H1 (cell line): ENCODE results near the gene TOR4A. TPM values are rescaled to one million over a fixed set of nuclear protein-coding genes. Genes with fewer than 3 reads are reported as not detected.
A peak's percentile ranks its signal among the peaks of the same experiment; 100 is the strongest.

Experiments
- CTCF ChIA-PET: fragments of 300-600 bp; sonication (Branson Sonifier 250); formaldehyde crosslinking; loops from one replicate; lab custom pipeline; 2021; ENCODE audit not compliant: partially characterized antibody; lab: Charles Lee
- POLR2A ChIA-PET: fragments of 300-600 bp; sonication (Branson Sonifier 250); formaldehyde crosslinking; loops from one replicate; lab custom pipeline; 2021; ENCODE audit warnings: inconsistent platforms; ENCODE audit not compliant: partially characterized antibody; lab: Charles Lee
- DNase-seq, 2 experiments: peaks; one replicate each; pipeline versions ENCODE4 v3.0.0 to v3.0.0-alpha.2; 2010 to 2022; ENCODE audit warnings: low spot score in 2 of 2, low read depth in 1 of 2, mixed read lengths in 1 of 2
- FAIRE-seq: peaks from 2 replicates; lab custom pipeline; 2011; peaks lifted over from hg19 to GRCh38; lab: Jason Lieb, UNC
- H2AFZ ChIP-seq: 2 replicates; pipeline ENCODE4 v1.8.1; 2012; ENCODE audit warnings: low read length, inconsistent platforms
- H2AK5ac ChIP-seq: 2 replicates; pipeline ENCODE4 v1.6.1; 2013; ENCODE audit warnings: low read depth, low read length
- H2BK120ac ChIP-seq: replicated peaks from 2 replicates; pipeline ENCODE3; 2013; ENCODE audit warnings: low read depth, low read length, inconsistent platforms
- H2BK12ac ChIP-seq: 2 replicates; pipeline ENCODE4 v1.6.1; 2013; ENCODE audit warnings: low read depth, low read length
- H2BK15ac ChIP-seq: 2 replicates; pipeline ENCODE4 v1.6.1; 2013; ENCODE audit warnings: low read length
- H2BK20ac ChIP-seq: 2 replicates; pipeline ENCODE4 v1.6.1; 2013; ENCODE audit warnings: low read length
- H2BK5ac ChIP-seq: 2 replicates; pipeline ENCODE4 v1.6.1; 2013; ENCODE audit warnings: low read depth, low read length
- H3K14ac ChIP-seq: 2 replicates; pipeline ENCODE4 v1.6.1; 2013; ENCODE audit warnings: inconsistent platforms; ENCODE audit not compliant: insufficient read length
- H3K18ac ChIP-seq: 2 replicates; pipeline ENCODE4 v1.6.1; 2013; ENCODE audit warnings: low read length; ENCODE audit errors: extremely low read depth
- H3K23ac ChIP-seq: 2 replicates; pipeline ENCODE4 v1.6.1; 2013; ENCODE audit warnings: inconsistent platforms; ENCODE audit not compliant: insufficient read length
- H3K23me2 ChIP-seq: 2 replicates; pipeline ENCODE4 v1.6.1; 2013; ENCODE audit warnings: low read depth, low read length
- H3K27ac ChIP-seq: 2 replicates; pipeline ENCODE4 v1.6.1; 2011; ENCODE audit warnings: low read depth, low read length, inconsistent platforms
- H3K27me3 ChIP-seq, 4 experiments: replicated peaks in 1 of 4; 1 replicate in 1 of 4; 2 replicates in 3 of 4; pipeline versions ENCODE4 v1.6.1 to v1.8.1; 2011 to 2013; ENCODE audit warnings: low read length in 3 of 4, mild to moderate bottlenecking in 3 of 4, inconsistent platforms in 2 of 4, mixed read lengths in 2 of 4, moderate library complexity in 1 of 4; ENCODE audit not compliant: control insufficient read depth in 3 of 4, insufficient read depth in 3 of 4; ENCODE audit errors: extremely low read depth in 1 of 4
- H3K36me3 ChIP-seq, 4 experiments: 2 replicates each; pipeline versions ENCODE4 v1.6.1 to v1.8.1; 2011 to 2013; ENCODE audit warnings: mild to moderate bottlenecking in 4 of 4, low read length in 3 of 4, moderate library complexity in 2 of 4, control low read depth in 1 of 4, inconsistent platforms in 1 of 4; ENCODE audit not compliant: insufficient read depth in 4 of 4, control insufficient read depth in 2 of 4
- H3K4ac ChIP-seq: replicated peaks from 2 replicates; pipeline ENCODE3; 2013; ENCODE audit warnings: low read length, low read depth, mixed read lengths, inconsistent platforms; ENCODE audit not compliant: insufficient read length
- H3K4me1 ChIP-seq, 4 experiments: replicated peaks in 1 of 4; 1 replicate in 1 of 4; 2 replicates in 3 of 4; pipeline versions ENCODE4 v1.6.1 to v1.8.1; 2011 to 2013; ENCODE audit warnings: low read length in 3 of 4, inconsistent platforms in 2 of 4, mixed read lengths in 1 of 4; ENCODE audit not compliant: insufficient read depth in 4 of 4, control insufficient read depth in 3 of 4
- H3K4me2 ChIP-seq, 2 experiments: 2 replicates each; pipeline versions ENCODE4 v1.6.1 to v1.8.1; 2011 to 2013; ENCODE audit warnings: low read depth in 2 of 2, low read length in 2 of 2, control low read depth in 1 of 2, inconsistent platforms in 1 of 2, mild to moderate bottlenecking in 1 of 2; ENCODE audit not compliant: insufficient read depth in 1 of 2
- H3K4me3 ChIP-seq, 4 experiments: fragments of 200-600, 300-600 bp in 1 of 4; sonication (generic), shearing (Covaris generic), sonication (Bioruptor Twin) in 1 of 4; 2 replicates each; pipeline versions ENCODE4 v1.5.1 to v1.8.1; 2011 to 2016; ENCODE audit warnings: low read length in 4 of 4, low read depth in 3 of 4, control low read depth in 2 of 4, inconsistent platforms in 2 of 4, mild to moderate bottlenecking in 2 of 4, mixed read lengths in 1 of 4, moderate library complexity in 1 of 4; ENCODE audit not compliant: insufficient read depth in 2 of 4; ENCODE audit errors: extremely low read depth in 1 of 4
- H3K56ac ChIP-seq: replicated peaks from 2 replicates; pipeline ENCODE3; 2013; ENCODE audit warnings: low read depth, mild to moderate bottlenecking, mixed read lengths, low read length, inconsistent platforms; ENCODE audit not compliant: insufficient read length
- H3K79me1 ChIP-seq: 2 replicates; pipeline ENCODE4 v1.6.1; 2013; ENCODE audit warnings: low read depth, low read length, control low read depth
- H3K79me2 ChIP-seq, 2 experiments: 2 replicates each; pipeline versions ENCODE4 v1.6.1 to v1.8.1; 2012 to 2013; ENCODE audit warnings: low read length in 2 of 2, mild to moderate bottlenecking in 2 of 2, inconsistent platforms in 1 of 2; ENCODE audit not compliant: insufficient read depth in 2 of 2, control insufficient read depth in 1 of 2
- H3K9ac ChIP-seq, 4 experiments: replicated peaks in 1 of 4; 1 replicate in 1 of 4; 2 replicates in 3 of 4; pipeline versions ENCODE4 v1.6.1 to v1.8.1; 2011 to 2013; ENCODE audit warnings: low read depth in 3 of 4, low read length in 3 of 4, control low read depth in 2 of 4, mild to moderate bottlenecking in 2 of 4, moderate library complexity in 2 of 4, inconsistent platforms in 1 of 4; ENCODE audit errors: extremely low read depth in 1 of 4
- H3K9me3 ChIP-seq, 2 experiments: 2 replicates each; pipeline versions ENCODE4 v1.6.1 to v1.8.1; 2012 to 2013; ENCODE audit warnings: mild to moderate bottlenecking in 2 of 2, moderate library complexity in 2 of 2, control low read depth in 1 of 2, inconsistent platforms in 1 of 2, low read depth in 1 of 2, low read length in 1 of 2, mixed read lengths in 1 of 2; ENCODE audit not compliant: insufficient read depth in 2 of 2
- H4K20me1 ChIP-seq, 2 experiments: replicated peaks in 1 of 2; 2 replicates each; pipeline versions ENCODE3 to v1.8.1; 2011 to 2013; ENCODE audit warnings: inconsistent platforms in 2 of 2, low read length in 2 of 2, mild to moderate bottlenecking in 1 of 2; ENCODE audit not compliant: insufficient read depth in 2 of 2, control insufficient read depth in 1 of 2
- H4K5ac ChIP-seq: 2 replicates; pipeline ENCODE4 v1.6.1; 2013; ENCODE audit warnings: low read length, low read depth, mixed read lengths, inconsistent platforms; ENCODE audit not compliant: insufficient read length
- H4K8ac ChIP-seq: 2 replicates; pipeline ENCODE4 v1.8.0; 2013; ENCODE audit warnings: mild to moderate bottlenecking, moderate library complexity, low read length, inconsistent platforms; ENCODE audit not compliant: insufficient read depth; ENCODE audit errors: extremely low read depth
- H4K91ac ChIP-seq: replicated peaks from 2 replicates; pipeline ENCODE3; 2013; ENCODE audit warnings: low read length, mixed read lengths, inconsistent platforms; ENCODE audit not compliant: insufficient read length
- BACH1 ChIP-seq: IDR thresholded peaks from 2 replicates; pipeline ENCODE4 v1.6.1; 2012; ENCODE audit warnings: low read length, improper control_type of control experiment
- CBX5 ChIP-seq: fragments of 300-800, 300-1000 bp; sonication (generic); IDR thresholded peaks from 2 replicates; pipeline ENCODE4 v1.7.1; 2016; ENCODE audit warnings: antibody characterized with exemption, low read length, low read depth
- E2F6 ChIP-seq: IDR thresholded peaks from 2 replicates; pipeline ENCODE4 v1.6.1; 2012; ENCODE audit warnings: inconsistent platforms
- EGR1 ChIP-seq: IDR thresholded peaks from 2 replicates; pipeline ENCODE4 v1.6.1; 2011; ENCODE audit warnings: low read depth, low read length, borderline replicate concordance
- EP300 ChIP-seq, 2 experiments: IDR thresholded peaks; 1 replicate in 1 of 2; 2 replicates in 1 of 2; pipeline ENCODE4 v1.6.1; 2011 to 2012; ENCODE audit warnings: low read depth in 2 of 2, low read length in 2 of 2, mild to moderate bottlenecking in 2 of 2, borderline replicate concordance in 1 of 2, inconsistent platforms in 1 of 2, moderate library complexity in 1 of 2
- HDAC2 ChIP-seq, 2 experiments: fragments of 300-600 bp in 1 of 2; sonication (generic) in 1 of 2; IDR thresholded peaks; 2 replicates each; pipeline ENCODE4 v1.6.1; 2011 to 2012; ENCODE audit warnings: low read depth in 2 of 2, low read length in 2 of 2, mild to moderate bottlenecking in 2 of 2, moderate library complexity in 2 of 2, borderline replicate concordance in 1 of 2, inconsistent platforms in 1 of 2
- HDAC6 ChIP-seq: IDR thresholded peaks from one replicate; pipeline ENCODE4 v1.7.1; 2012; ENCODE audit warnings: low read depth, mild to moderate bottlenecking, inconsistent platforms, low read length, moderate library complexity
- KDM1A ChIP-seq: fragments of 200-600, 300-600 bp; sonication (generic); IDR thresholded peaks from 2 replicates; pipeline ENCODE4 v1.7.1; 2016; ENCODE audit warnings: mild to moderate bottlenecking, low read length, borderline replicate concordance
- KDM5A ChIP-seq: fragments of 200-600 bp; IDR thresholded peaks from 2 replicates; pipeline ENCODE4 v1.7.1; 2012; ENCODE audit warnings: mild to moderate bottlenecking, low read length, inconsistent platforms, mixed read lengths
- RFX5 ChIP-seq: IDR thresholded peaks from 2 replicates; pipeline ENCODE4 v1.6.1; 2011; ENCODE audit warnings: low read depth, low read length, improper control_type of control experiment, borderline replicate concordance
- SP1 ChIP-seq: IDR thresholded peaks from 2 replicates; pipeline ENCODE4 v1.6.1; 2011; ENCODE audit warnings: low read depth, low read length
- SP4 ChIP-seq: IDR thresholded peaks from 2 replicates; pipeline ENCODE4 v1.6.1; 2012; ENCODE audit warnings: low read length, inconsistent platforms
- ZNF274 ChIP-seq: IDR thresholded peaks from 2 replicates; pipeline ENCODE4 v1.7.0; 2012; ENCODE audit warnings: low read length, borderline replicate concordance; ENCODE audit errors: extremely low read depth
- WGBS, 2 experiments: shearing (Covaris generic) in 1 of 2; methylation state at CpG; one replicate each; pipeline versions ENCODE4 v1.1.6 to v1.1.7; 2013 to 2015; ENCODE audit warnings: low lambda C conversion rate in 2 of 2, mixed read lengths in 2 of 2, inconsistent platforms in 1 of 2, low coverage in 1 of 2, missing lambda C conversion rate in 1 of 2; ENCODE audit not compliant: insufficient replicate concordance in 2 of 2, insufficient coverage in 1 of 2, insufficient read length in 1 of 2; ENCODE audit errors: extremely low coverage in 1 of 2, missing lambda C conversion rate in 1 of 2; 5-methylcytosine and 5-hydroxymethylcytosine counted together
- polyA plus RNA-seq, 7 experiments: library from polyadenylated mRNA; depleted of rRNA in 3 of 7; stranded (reverse) in 5 of 7; unstranded in 2 of 7; fragments of >200 nt in 5 of 7; fragments of 200-250 nt in 2 of 7; gene quantifications; 1 replicate in 5 of 7; 2 replicates in 1 of 7; 4 replicates in 1 of 7; pipeline versions ENCODE4 v1.2.1 to v1.2.3, GENCODE V29; 2011 to 2013; ENCODE audit warnings: missing spikeins in 2 of 7, mixed read lengths in 2 of 7
- total RNA-seq: library from RNA; stranded (reverse); fragmentation: NEBNext Ultra II Directional; extraction: Animal tissue kit (Norgen Biotek cat#: 25700); gene quantifications from 2 replicates; pipeline ENCODE4 v1.2.1, GENCODE V29; 2021

TOR4A gene
- total and polyA plus RNA-seq, 2 of the 8 experiments (the other 6 are each of a cell fraction or from before 2014, with no cell fraction given): 8.4 to 9.3 TPM

DNA sequence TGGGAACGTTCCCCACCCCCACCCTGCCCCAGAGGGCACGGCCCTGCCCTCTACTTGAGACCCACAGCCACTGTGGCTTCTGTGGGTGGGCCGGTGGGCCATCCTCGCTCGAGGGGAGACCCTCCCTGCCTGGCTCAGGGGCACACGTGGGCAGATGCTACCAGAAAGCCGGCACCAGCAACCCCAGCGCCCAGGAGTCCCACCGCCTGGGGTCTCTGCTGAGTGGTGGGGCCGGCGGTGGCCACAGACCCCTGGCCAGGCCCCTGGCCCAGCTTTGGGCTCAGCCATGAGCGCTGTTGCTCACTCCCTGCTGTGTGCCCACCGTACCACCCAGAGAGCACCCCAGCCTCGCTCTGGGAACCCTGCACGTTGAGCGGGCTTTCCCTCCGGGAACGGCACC, 41.1 kb downstream of the TOR4A start:
- H3K56ac ChIP-seq: no peak overlapping the region
- H2BK5ac ChIP-seq: 0 out of 2 replicates have a peak overlapping the region, but pooled peaks have one; percentile 35
- no peak overlapping the region for H4K8ac ChIP-seq
- no peak overlapping the region for H2BK20ac ChIP-seq
- H2BK120ac ChIP-seq: no peak overlapping the region
- no peak overlapping the region for H4K5ac ChIP-seq
- no peaks in the 10 kb centered on the region for H3K36me3 ChIP-seq
- CTCF ChIA-PET: interaction anchor here (0.7 to 5.7 kb wide), 12 partner anchors 9 to 468 kb away, joined by 3 to 55 read pairs (median 4); partner anchors contain the start of gene NRARP
- FAIRE-seq: no peak
- H3K9me3 ChIP-seq: no peaks in the 10 kb centered on the region
- H3K79me2 ChIP-seq: no peaks in the 10 kb centered on the region
- H3K23me2 ChIP-seq: no peaks in the 10 kb centered on the region; the same call in 1 of the 2 replicates
- no peak overlapping the region for H3K14ac ChIP-seq
- peak overlapping the region; percentile 50; the same call in 1 of the 2 replicates for H2BK12ac ChIP-seq
- H3K23ac ChIP-seq: no peak overlapping the region
- H3K9ac ChIP-seq: no peak overlapping the region
- no peaks in the 10 kb centered on the region for H3K79me1 ChIP-seq
- no peaks in the 10 kb centered on the region for H4K20me1 ChIP-seq
- H2AFZ ChIP-seq: no peak overlapping the region
- H3K4ac ChIP-seq: peak overlapping the region; percentile 85
- no peak overlapping the region for H3K4me3 ChIP-seq
- H4K91ac ChIP-seq: no peak overlapping the region
- no peak for DNase-seq
- WGBS, 2 experiments: 90% methylated on average over 7 of the region's 18 CpGs; no CpG with 5 or more reads in 1 of the 2 experiments
- no peak overlapping the region for H3K27ac ChIP-seq
- no peak overlapping the region for H3K18ac ChIP-seq
- H2BK15ac ChIP-seq: 0 out of 2 replicates have a peak overlapping the region, but pooled peaks have one; percentile 81
- POLR2A ChIA-PET: interaction anchor here (0.5 to 11.9 kb wide), 3 partner anchors 12 to 112 kb away, joined by 3 to 129 read pairs (median 4); partner anchors contain the start of gene NRARP
- no peak overlapping the region for H2AK5ac ChIP-seq
- H3K4me1 ChIP-seq: peaks cover 0 to 35% (median 15%) of the 10 kb centered on the region in 4 experiments; a peak in 6 of 7 replicates
- no peak overlapping the region for H3K4me2 ChIP-seq
- peaks cover 0 to 4% (median 0%) of the 10 kb centered on the region in 4 experiments; a peak in 2 of 7 replicates for H3K27me3 ChIP-seq
- TF ChIP-seq SP1: no peak
- no peak for TF ChIP-seq RFX5
- no peak for TF ChIP-seq HDAC6
- no peak for TF ChIP-seq EP300 (IDR thresholded peaks at IDR 0.05; ENCODE audit: borderline replicate concordance in 1 of 2, low read depth in 2 of 2, low read length in 2 of 2)
- no peak for TF ChIP-seq EGR1
- TF ChIP-seq SP4: no peak
- TF ChIP-seq KDM1A: no peak
- no peak for TF ChIP-seq CBX5
- no peak for TF ChIP-seq KDM5A
- TF ChIP-seq E2F6: no peak
- no peak for TF ChIP-seq BACH1
- TF ChIP-seq HDAC2 (IDR thresholded peaks at IDR 0.05; ENCODE audit: borderline replicate concordance in 1 of 2, low read depth in 2 of 2, low read length in 2 of 2): no peak
- TF ChIP-seq ZNF274: no peak
